ENCODE data around the gene DCST1. TPM values are rescaled to one million over a fixed set of nuclear protein-coding genes. Genes with fewer than 3 reads are reported as not detected.

The DCST1 gene
- total and polyA plus RNA-seq, 2 of the 8 experiments (the other 6 are each of a cell fraction or from before 2014, with no cell fraction given) = not detected

- H4K5ac ChIP-seq (ENCODE audit: insufficient read length, low read depth, low read length) = no peak overlapping the region
- DNase-seq (ENCODE audit: low read depth in 1 of 2, low spot score in 2 of 2) = no peak
- H2BK120ac ChIP-seq (replicated peaks; ENCODE audit: low read depth, low read length) = no peak overlapping the region
- H3K4me3 ChIP-seq (ENCODE audit: extremely low read depth in 1 of 4, insufficient read depth in 2 of 4, low read depth in 3 of 4, low read length in 4 of 4) = no peak overlapping the region
- H3K36me3 ChIP-seq (ENCODE audit: control insufficient read depth in 2 of 4, insufficient read depth in 4 of 4, low read length in 3 of 4) = peaks cover 0 to 12% (median 4%) of the 10 kb centered on the region in 4 experiments; a peak in 5 of 8 replicates
- H3K23ac ChIP-seq (ENCODE audit: insufficient read length) = no peak overlapping the region
- H3K79me1 ChIP-seq (ENCODE audit: low read depth, low read length) = no peaks in the 10 kb centered on the region
- no peak overlapping the region for H4K91ac ChIP-seq (replicated peaks; ENCODE audit: insufficient read length, low read length)
- ChIA-PET CTCF (ENCODE audit: partially characterized antibody) (interaction anchor here (1.0 to 33.9 kb wide), 6 partner anchors 2 to 106 kb away, joined by 3 to 907 read pairs (median 88); partner anchors contain the start of genes ADAM15, EFNA3, EFNA4 and KRTCAP2), POLR2A (ENCODE audit: partially characterized antibody) (interaction anchor here (1.6 to 1.7 kb wide), 2 partner anchors 9 to 48 kb away, joined by 3 to 5 read pairs; no protein-coding TSS in a partner anchor)
- no peaks in the 10 kb centered on the region for H3K9me3 ChIP-seq (ENCODE audit: insufficient read depth in 2 of 2, low read depth in 1 of 2, low read length in 1 of 2)
- H3K9ac ChIP-seq (replicated peaks in 1 of 4; ENCODE audit: extremely low read depth in 1 of 4, low read depth in 3 of 4, low read length in 3 of 4) = no peak overlapping the region
- H2AFZ ChIP-seq (ENCODE audit: low read length) = no peak overlapping the region
- H2BK20ac ChIP-seq (ENCODE audit: low read length) = no peak overlapping the region
- no peak overlapping the region for H2BK12ac ChIP-seq (ENCODE audit: low read depth, low read length)
- H3K23me2 ChIP-seq (ENCODE audit: low read depth, low read length) = peaks cover 26% of the 10 kb centered on the region
- H3K14ac ChIP-seq (ENCODE audit: insufficient read length) = no peak overlapping the region
- H3K56ac ChIP-seq (replicated peaks; ENCODE audit: insufficient read length, low read depth, low read length) = no peak overlapping the region
- no peak overlapping the region for H2AK5ac ChIP-seq (ENCODE audit: low read depth, low read length)
- no peak overlapping the region for H3K4ac ChIP-seq (replicated peaks; ENCODE audit: insufficient read length, low read depth, low read length)
- no peak overlapping the region for H2BK5ac ChIP-seq (ENCODE audit: low read depth, low read length)
- 87% methylated on average over 8 of the region's 8 CpGs; no CpG with 5 or more reads in 1 of the 2 experiments for WGBS, 2 experiments (ENCODE audit: extremely low coverage in 1 of 2, insufficient coverage in 1 of 2, insufficient read length in 1 of 2, insufficient replicate concordance in 2 of 2, low coverage in 1 of 2, low lambda C conversion rate in 2 of 2, missing lambda C conversion rate in 1 of 2)
- FAIRE-seq = no peak
- H4K8ac ChIP-seq (ENCODE audit: extremely low read depth, insufficient read depth, low read length) = no peak overlapping the region
- peaks cover 10 to 20% of the 10 kb centered on the region in 2 experiments for H4K20me1 ChIP-seq (replicated peaks in 1 of 2; ENCODE audit: control insufficient read depth in 1 of 2, insufficient read depth in 2 of 2, low read length in 2 of 2)
- no peak overlapping the region for H3K4me2 ChIP-seq (ENCODE audit: insufficient read depth in 1 of 2, low read depth in 2 of 2, low read length in 2 of 2)
- peaks cover 0 to 34% (median 18%) of the 10 kb centered on the region in 4 experiments; a peak in 6 of 7 replicates for H3K4me1 ChIP-seq (replicated peaks in 1 of 4; ENCODE audit: control insufficient read depth in 3 of 4, insufficient read depth in 4 of 4, low read length in 3 of 4)
- H3K18ac ChIP-seq (ENCODE audit: extremely low read depth, low read length) = no peak overlapping the region
- H2BK15ac ChIP-seq (ENCODE audit: low read length) = no peak overlapping the region
- H3K27me3 ChIP-seq (replicated peaks in 1 of 4; ENCODE audit: control insufficient read depth in 3 of 4, extremely low read depth in 1 of 4, insufficient read depth in 3 of 4, low read length in 3 of 4) = peaks cover 0 to 7% (median 4%) of the 10 kb centered on the region in 4 experiments; a peak in 3 of 7 replicates
- H3K79me2 ChIP-seq (ENCODE audit: control insufficient read depth in 1 of 2, insufficient read depth in 2 of 2, low read length in 2 of 2) = peaks cover 0 to 15% of the 10 kb centered on the region in 2 experiments; a peak in 2 of 4 replicates
- no peak overlapping the region for H3K27ac ChIP-seq (ENCODE audit: low read depth, low read length)
- no peak for TF ChIP-seq HDAC6 (IDR thresholded peaks at IDR 0.05; ENCODE audit: low read depth, low read length)
- no peak for TF ChIP-seq RFX5 (IDR thresholded peaks at IDR 0.05; ENCODE audit: borderline replicate concordance, low read depth, low read length)
- no peak for TF ChIP-seq TBP (IDR thresholded peaks at IDR 0.05; ENCODE audit: low read depth, low read length)
- no peak for TF ChIP-seq SP4 (IDR thresholded peaks at IDR 0.05; ENCODE audit: low read length)
- no peak for TF ChIP-seq ASH2L (IDR thresholded peaks at IDR 0.05; ENCODE audit: low read length)
- TF ChIP-seq MAFK (IDR thresholded peaks at IDR 0.05; ENCODE audit: low read depth, low read length) = no peak
- no peak for TF ChIP-seq CBX5 (IDR thresholded peaks at IDR 0.05; ENCODE audit: low read depth, low read length)
- no peak for TF ChIP-seq POLR2AphosphoS5 (IDR thresholded peaks at IDR 0.05; ENCODE audit: low read depth, low read length)
- TF ChIP-seq GABPA (IDR thresholded peaks at IDR 0.05; ENCODE audit: borderline replicate concordance, insufficient read depth, low read length) = no peak
- no peak for TF ChIP-seq POLR2A (IDR thresholded peaks at IDR 0.05; ENCODE audit: control extremely low read depth in 1 of 2, low read depth in 2 of 2, low read length in 2 of 2)
- TF ChIP-seq EZH2 (IDR thresholded peaks at IDR 0.05; ENCODE audit: low read depth, low read length, severe bottlenecking) = no peak
- TF ChIP-seq KDM1A (IDR thresholded peaks at IDR 0.05; ENCODE audit: borderline replicate concordance, low read length) = no peak
- no peak for TF ChIP-seq SP2 (IDR thresholded peaks at IDR 0.05; ENCODE audit: low read length)
- no peak for TF ChIP-seq TAF1 (IDR thresholded peaks at IDR 0.05; ENCODE audit: low read depth, low read length)
Measured at GRCh38 chr1:155066777-155067176, 33.2 kb downstream of the DCST1 start.
